ENCODE data around the gene BTBD16.

BTBD16 gene

GRCh38 chr10:122271076-122271475 lies at the start of gene BTBD16:
Gene BTBD16 (plus strand): TSS chr10:122271296. CDS start chr10:122275082, 3,786 bp downstream.
- DNase-seq (ENCODE audit: low read depth, low spot score), result no peak

- no peak for DNase-seq (ENCODE audit: low read depth, low spot score)
Observed at GRCh38 chr10:122221958-122222357, 49.1 kb upstream of the BTBD16 start.

- no peak for DNase-seq (ENCODE audit: low read depth, low spot score)
Observed at GRCh38 chr10:122222638-122223037, 48.5 kb upstream of the BTBD16 start.

- no peak for DNase-seq (ENCODE audit: low read depth, low spot score)
Observed at GRCh38 chr10:122224159-122224558, 46.9 kb upstream of the BTBD16 start.

- DNase-seq (ENCODE audit: low read depth, low spot score), result no peak
Observed at GRCh38 chr10:122225330-122225729, 45.8 kb upstream of the BTBD16 start.

- DNase-seq (ENCODE audit: low read depth, low spot score), result no peak
Observed at GRCh38 chr10:122227754-122228153, 43.3 kb upstream of the BTBD16 start.

- DNase-seq (ENCODE audit: low read depth, low spot score), result no peak
Observed at GRCh38 chr10:122229666-122230065, 41.4 kb upstream of the BTBD16 start.

GRCh38 chr10:122230222-122230621 lies 40.9 kb upstream of the BTBD16 start:
- no peak for DNase-seq (ENCODE audit: low read depth, low spot score)

- DNase-seq (ENCODE audit: low read depth, low spot score), result no peak
Observed at GRCh38 chr10:122232769-122233168, 38.3 kb upstream of the BTBD16 start.

GRCh38 chr10:122233857-122234348 lies 37.2 kb upstream of the BTBD16 start:
- DNase-seq (ENCODE audit: low read depth, low spot score), result no peak

GRCh38 chr10:122234416-122234815 lies 36.7 kb upstream of the BTBD16 start:
- DNase-seq (ENCODE audit: low read depth, low spot score), result no peak

- no peak for DNase-seq (ENCODE audit: low read depth, low spot score)
Observed at GRCh38 chr10:122236690-122237306, 34.3 kb upstream of the BTBD16 start.

GRCh38 chr10:122237331-122237990 lies 33.6 kb upstream of the BTBD16 start:
- DNase-seq (ENCODE audit: low read depth, low spot score), result no peak

- DNase-seq (ENCODE audit: low read depth, low spot score), result no peak
Observed at GRCh38 chr10:122239578-122240257, 31.4 kb upstream of the BTBD16 start.

GRCh38 chr10:122240401-122240800 lies 30.7 kb upstream of the BTBD16 start:
- DNase-seq (ENCODE audit: low read depth, low spot score), result no peak

GRCh38 chr10:122241836-122242235 lies 29.3 kb upstream of the BTBD16 start:
- no peak for DNase-seq (ENCODE audit: low read depth, low spot score)

- DNase-seq (ENCODE audit: low read depth, low spot score), result no peak
Observed at GRCh38 chr10:122243550-122243949, 27.5 kb upstream of the BTBD16 start.

GRCh38 chr10:122244001-122244975 lies 26.8 kb upstream of the BTBD16 start:
- no peak for DNase-seq (ENCODE audit: low read depth, low spot score)

GRCh38 chr10:122245136-122245535 lies 26.0 kb upstream of the BTBD16 start:
- DNase-seq (ENCODE audit: low read depth, low spot score), result no peak

GRCh38 chr10:122245897-122246296 lies 25.2 kb upstream of the BTBD16 start:
- no peak for DNase-seq (ENCODE audit: low read depth, low spot score)

GRCh38 chr10:122246830-122247520 lies 24.1 kb upstream of the BTBD16 start:
- no peak for DNase-seq (ENCODE audit: low read depth, low spot score)
